Measurements from ENCODE around the gene TBXAS1.
"Not testable (repeated sequence)": the region's sequence is repeated elsewhere in the genome, so short reads cannot be mapped to it uniquely, and the experiment has no call there.

The TBXAS1 gene

GRCh38 chr7:139828446-139828845 is 618 bp upstream of the TBXAS1 start:
- no peak for FAIRE-seq

DNA sequence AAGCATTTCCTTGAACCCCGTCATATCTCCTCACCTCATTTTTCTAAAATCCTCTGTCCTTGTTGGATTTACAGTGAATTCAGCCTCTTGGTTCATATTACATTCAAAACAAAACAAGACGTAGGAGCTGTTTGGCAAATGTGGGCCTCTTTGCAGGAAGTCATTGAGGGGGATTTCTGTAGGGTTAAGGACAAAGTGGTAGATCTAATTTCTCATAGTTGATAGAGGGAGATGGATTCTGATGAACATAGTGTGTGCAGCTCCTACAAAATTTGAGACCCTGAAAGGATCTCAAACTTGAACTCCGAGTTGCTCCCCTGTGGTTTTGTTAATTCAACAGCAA is 682 bp downstream of the TBXAS1 start:
- no peak for FAIRE-seq

DNA sequence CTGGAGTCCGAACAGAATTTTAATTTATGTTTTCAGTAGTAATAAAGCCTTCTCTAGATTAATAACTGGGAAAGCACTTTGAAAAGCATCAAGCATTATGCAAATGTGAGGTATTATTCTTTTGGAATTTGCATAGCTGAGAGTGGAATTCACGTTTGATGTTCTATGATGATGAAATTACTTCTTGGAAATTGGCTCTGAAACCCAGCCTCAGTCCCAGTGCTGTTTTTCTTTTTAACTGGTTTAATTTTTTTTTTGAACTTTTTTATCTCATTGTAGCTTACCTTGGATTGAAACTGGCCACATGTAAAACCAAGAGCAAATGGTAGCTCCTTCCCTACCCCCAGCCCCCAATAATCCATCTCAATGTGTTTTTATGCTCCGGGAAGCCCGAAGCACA is 1.2 kb downstream of the TBXAS1 start:
- FAIRE-seq, result no peak

DNA sequence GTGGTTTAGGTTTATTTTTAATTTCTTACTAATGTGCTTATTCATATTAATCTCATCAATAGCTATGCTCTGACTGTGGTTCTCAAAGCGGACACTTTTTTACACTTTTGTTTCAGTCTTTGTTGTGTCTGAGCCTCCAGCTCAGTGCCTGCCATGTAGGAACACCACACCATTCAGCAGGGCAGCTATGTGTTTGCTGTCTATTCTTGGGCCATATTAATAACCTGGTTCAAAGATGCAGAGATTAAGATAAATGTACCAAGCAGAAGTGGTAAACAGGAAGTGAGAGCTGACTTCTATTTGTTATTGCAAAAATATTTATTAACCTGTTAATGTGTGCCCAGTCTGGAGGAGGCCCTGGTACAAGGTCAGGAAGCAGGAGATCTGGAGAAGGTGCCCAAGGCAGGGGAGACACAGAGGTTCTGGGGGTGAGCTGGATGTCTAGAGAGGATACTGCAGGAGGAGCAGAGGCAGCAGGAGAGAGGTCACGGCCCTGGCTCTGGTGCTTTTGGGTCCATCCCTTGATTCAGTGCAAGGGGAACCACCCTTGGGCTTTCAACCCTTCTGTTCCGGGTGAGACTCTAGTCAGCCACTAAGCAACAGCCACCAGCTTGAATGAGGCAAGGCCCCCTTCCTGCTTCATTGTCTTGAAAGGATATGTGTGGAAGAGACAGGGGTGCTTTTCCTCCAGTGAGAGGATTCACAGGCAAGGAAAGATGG is 1.9 kb downstream of the TBXAS1 start:
- no peak for FAIRE-seq

DNA sequence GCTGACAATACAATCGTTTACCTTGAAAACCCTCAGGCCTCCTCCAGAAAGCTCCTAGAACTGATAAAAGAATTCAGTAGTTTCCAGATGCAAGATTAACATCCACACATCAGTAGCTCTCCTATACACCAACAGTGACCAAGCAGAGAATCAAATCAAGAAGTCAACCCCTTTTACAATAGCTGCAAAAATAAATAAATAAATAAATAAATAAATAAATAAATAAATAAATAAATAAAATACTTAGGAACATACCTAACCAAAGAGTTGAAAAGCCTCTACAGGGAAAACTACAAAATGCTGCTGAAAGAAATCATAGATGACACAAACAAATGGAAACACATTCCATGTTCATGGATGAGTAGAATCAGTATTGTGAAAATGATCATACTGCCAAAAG is 6.8 kb downstream of the TBXAS1 start:
- FAIRE-seq, result not testable (repeated sequence)

DNA sequence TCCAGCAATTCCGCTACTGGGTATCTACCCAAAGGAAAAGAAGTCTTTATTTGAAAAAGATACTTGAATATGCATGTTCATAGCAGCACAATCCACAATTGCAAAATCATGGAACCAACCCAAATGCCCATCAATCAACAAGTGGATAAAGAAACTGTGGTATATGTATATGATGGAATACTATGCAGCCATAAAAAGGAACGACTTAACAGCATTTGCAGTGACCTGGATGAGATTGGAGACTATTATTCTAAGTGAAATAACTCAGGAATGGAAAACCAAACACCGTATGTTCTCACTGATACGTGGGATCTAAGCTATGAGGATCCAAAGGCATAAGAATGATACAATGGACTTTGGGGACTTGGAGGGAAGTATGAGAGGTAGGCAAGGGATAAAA is 8.2 kb downstream of the TBXAS1 start:
- not testable (repeated sequence) for FAIRE-seq

DNA sequence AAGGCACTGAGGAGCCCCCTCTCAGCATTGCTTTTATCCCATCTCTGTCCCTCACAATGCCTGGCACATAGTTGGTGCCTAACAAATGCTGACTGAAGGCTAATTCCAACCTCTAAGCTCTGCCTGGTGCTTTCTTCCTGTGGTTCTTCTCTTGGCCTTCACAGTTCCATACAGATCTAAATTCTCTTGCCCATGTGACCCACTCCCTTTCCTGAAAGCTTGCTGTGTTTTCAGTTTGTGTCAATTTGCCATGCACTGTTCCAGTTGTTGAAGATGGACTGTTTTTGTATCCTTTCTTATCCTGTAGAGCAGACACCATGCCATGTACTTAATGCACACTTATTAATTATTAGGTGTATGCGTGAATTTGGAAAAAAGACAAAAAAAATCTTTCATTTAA is 9.2 kb downstream of the TBXAS1 start:
- FAIRE-seq, result no peak

GRCh38 chr7:139838876-139839275 is 9.8 kb downstream of the TBXAS1 start:
- no peak for FAIRE-seq

GRCh38 chr7:139840776-139841175 is 11.7 kb downstream of the TBXAS1 start:
- FAIRE-seq, result no peak

- no peak for FAIRE-seq
These were observed 13.5 kb downstream of the TBXAS1 start for GRCh38 chr7:139842401-139843210.

DNA sequence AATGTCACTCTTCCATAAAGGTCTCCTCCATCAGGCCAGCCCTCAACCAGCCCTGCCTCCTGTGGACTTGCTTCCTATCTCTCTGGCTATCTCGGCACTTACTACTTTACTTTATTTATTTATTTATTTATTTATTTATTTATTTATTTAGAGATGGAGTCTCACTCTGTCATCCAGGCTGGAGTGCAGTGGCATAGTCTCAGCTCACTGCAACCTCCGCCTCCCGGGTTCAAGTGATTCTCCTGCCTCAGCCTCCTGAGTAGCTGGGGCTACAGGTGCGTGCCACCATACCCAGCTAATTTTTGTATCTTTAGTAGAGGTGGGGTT is 14.1 kb downstream of the TBXAS1 start:
- FAIRE-seq, result not testable (repeated sequence)

GRCh38 chr7:139844779-139845442 is 15.8 kb downstream of the TBXAS1 start:
- FAIRE-seq, result no peak

GRCh38 chr7:139845443-139845805 is 16.4 kb downstream of the TBXAS1 start:
- FAIRE-seq, result no peak

GRCh38 chr7:139846297-139846696 is 17.2 kb downstream of the TBXAS1 start:
- FAIRE-seq, result no peak

GRCh38 chr7:139848274-139848673 is 19.2 kb downstream of the TBXAS1 start:
- no peak for FAIRE-seq

GRCh38 chr7:139850906-139851305 is 21.8 kb downstream of the TBXAS1 start:
- FAIRE-seq, result no peak

DNA sequence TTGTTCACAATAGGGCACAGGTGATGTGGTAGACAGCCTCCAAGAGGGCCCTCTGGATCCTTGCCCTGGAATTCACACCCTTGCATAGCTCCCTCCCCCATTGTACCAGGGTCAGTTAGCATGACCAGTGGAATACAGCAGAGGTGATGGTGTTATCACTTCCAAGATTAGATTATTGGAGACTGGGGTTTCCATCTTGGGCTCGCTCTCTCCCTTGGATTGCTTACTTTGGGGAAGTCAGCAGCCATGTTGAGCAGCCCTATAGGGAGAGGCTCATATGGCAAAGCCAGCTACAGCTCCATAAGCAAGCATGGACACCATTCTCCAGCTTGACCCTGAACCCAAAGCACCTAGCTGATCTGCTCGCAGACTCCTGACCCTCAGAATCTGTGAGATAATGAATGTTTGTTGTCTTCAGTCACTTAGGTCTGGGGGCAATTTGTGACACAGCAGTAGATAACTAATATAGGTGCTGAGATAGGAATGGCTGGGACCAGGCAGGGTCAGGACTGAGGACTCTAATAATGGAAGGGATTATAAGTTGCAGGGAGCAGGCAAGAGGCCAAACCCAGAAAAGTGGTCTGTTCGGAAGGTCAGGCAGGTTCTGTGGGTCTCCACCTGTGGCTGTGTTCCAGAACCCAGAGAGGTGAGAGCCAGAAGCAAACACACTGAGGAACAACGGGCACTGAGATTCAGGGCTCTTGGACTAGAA is 22.9 kb downstream of the TBXAS1 start:
- no peak for FAIRE-seq

DNA sequence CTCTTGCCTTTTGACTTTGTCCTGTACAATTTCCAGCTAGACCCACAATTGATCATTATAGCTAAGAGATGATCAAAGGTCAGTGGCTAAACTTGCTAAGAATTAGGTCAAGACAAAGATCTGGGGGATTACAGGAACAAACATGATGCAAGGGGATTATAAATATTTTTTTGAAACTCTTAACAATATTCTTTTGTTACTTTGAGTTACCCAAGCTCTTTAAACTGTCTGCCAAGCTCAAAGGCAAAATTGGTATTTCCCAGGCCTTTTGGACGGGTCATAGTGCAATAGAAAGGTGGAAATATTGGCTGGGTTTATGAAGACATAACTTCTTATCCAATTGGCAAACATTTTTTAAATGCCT is 23.4 kb downstream of the TBXAS1 start:
- FAIRE-seq, result no peak

DNA sequence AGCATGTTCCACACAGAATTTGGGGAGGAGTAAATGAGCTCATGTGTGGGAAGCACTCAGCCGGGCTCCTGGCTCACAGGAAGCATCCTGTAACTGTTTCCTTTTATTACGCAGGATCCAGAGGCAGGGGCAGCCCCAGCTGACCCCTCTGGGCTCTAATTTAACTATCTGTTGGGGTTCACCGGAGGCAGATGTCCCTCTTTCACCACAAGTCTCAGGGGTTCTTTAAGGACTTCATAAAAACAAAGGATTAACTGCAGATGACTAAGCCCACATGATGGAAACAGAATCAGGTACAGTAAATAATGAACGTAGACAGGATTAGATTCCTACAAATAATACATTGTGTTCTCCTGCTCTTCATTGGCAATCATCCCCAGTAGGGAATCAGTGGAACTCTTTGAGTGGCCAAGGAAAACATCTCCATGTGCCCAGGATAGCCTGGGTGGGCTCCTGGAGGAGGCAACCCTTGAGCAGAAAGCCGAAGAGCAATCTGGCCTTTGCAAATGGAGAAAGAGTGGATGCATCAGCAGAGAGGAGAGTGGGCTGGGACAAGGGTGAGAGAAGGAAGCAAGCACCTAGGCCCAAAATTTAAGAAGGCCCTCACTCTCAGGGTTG is 24.6 kb downstream of the TBXAS1 start:
- no peak for FAIRE-seq

GRCh38 chr7:139854124-139854511 is 25.1 kb downstream of the TBXAS1 start:
- no peak for FAIRE-seq

DNA sequence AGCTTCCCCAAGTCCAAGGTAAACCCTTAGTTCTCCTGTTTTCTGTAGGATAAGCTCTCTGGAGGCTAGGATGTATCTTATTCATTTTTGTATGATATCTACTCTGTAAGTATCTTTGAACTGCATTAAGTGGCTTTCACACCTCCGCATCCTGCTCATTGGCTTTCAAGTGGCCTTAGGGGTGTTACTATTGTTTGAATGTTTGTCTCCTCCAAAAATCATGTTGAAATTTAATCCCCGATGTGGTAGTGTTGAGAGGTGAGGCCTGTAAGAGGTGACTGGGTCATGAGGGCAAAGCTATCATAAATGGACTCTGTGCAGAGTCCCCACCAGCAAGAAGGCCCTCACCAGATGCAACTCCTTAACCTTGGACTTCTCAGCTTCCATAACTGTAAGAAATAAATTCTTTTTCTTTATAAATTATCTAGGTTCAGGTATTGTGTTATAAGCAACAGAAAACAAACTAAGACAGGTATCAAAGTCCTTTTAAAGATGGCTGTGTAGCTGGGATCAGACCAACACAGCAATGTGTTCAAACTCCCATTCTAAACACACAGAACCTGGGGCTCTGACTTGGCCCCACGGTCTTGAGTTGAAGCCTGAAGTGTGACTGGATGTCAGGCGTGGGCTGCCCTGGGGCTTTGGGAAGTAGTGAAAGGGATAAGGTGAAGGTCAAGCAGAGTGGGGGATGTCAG is 25.9 kb downstream of the TBXAS1 start:
- no peak for FAIRE-seq

DNA sequence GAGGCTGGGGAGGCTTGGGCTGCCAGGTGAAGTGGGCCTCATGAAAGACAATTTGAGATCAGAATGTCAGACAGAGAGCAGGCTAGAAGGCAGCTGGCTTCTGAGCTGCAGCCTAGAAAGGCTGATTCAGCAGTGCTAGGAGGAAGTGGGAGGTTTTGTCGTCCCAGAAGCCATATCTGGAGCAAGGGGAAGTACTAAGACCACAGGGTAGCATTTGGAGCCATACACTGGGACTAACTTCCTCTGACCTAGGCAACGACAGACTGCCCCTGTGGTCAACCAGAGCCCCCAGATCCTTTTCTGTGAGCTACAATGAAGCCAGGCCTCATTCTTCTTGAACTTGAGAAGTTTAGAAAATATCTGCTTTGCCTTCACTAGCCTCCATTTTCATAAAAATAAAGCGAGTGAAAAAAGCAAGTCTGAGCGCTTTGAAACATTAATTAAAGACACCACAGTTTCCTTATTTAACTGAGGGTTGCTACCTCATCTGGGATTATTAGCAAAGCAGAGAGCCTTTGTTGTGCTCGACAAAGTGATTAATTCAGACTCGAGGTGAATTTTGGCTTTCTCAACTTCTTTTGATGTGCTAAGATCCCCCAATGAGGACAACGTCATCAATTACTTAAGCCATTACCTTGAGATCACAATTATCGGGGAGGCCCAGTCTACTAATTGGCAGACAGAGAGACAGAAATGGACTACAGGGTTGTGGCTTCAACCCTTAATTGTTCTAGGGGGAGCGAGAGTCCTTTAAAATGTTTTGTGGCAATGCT is 26.6 kb downstream of the TBXAS1 start:
- no peak for FAIRE-seq

Measured in A204.1 (cell line).